HG03575 (cell line): ENCODE results near the gene TMEM86A.

Experiments
- ATAC-seq: cut with Tn5 transposase; IDR thresholded peaks from one replicate; pipeline ENCODE4 v1.9.1; 2021; ENCODE audit not compliant: unreplicated experiment, insufficient number of reproducible peaks, low FRiP score; ENCODE audit errors: extremely low read depth

TMEM86A gene

GRCh38 chr11:18720808-18721560 lies 22.4 kb downstream of the TMEM86A start:
- no peak for ATAC-seq

- no peak for ATAC-seq
Observed at GRCh38 chr11:18721561-18722292, 23.1 kb downstream of the TMEM86A start.

- ATAC-seq: no peak
Observed at GRCh38 chr11:18722293-18722637, 23.7 kb downstream of the TMEM86A start.

- ATAC-seq: no peak
Observed at GRCh38 chr11:18723991-18724390, 25.4 kb downstream of the TMEM86A start.

GRCh38 chr11:18726040-18726439 lies 27.5 kb downstream of the TMEM86A start, which contains the start of gene IGSF22:
Gene IGSF22 (minus strand): TSS chr11:18726188. CDS start chr11:18724236, 1,952 bp downstream.
- no peak for ATAC-seq

GRCh38 chr11:18727479-18728236 lies 29.1 kb downstream of the TMEM86A start:
- ATAC-seq: no peak

- ATAC-seq: no peak
Observed at GRCh38 chr11:18728658-18729057, 30.1 kb downstream of the TMEM86A start.

GRCh38 chr11:18729426-18729825 lies 30.8 kb downstream of the TMEM86A start:
- ATAC-seq: no peak

- no peak for ATAC-seq
Observed at GRCh38 chr11:18730020-18730419, 31.4 kb downstream of the TMEM86A start.

- no peak for ATAC-seq
Observed at GRCh38 chr11:18731441-18731840, 32.9 kb downstream of the TMEM86A start.

- no peak for ATAC-seq
Observed at GRCh38 chr11:18731949-18732821, 33.6 kb downstream of the TMEM86A start.

- ATAC-seq: no peak
Observed at GRCh38 chr11:18733202-18733601, 34.6 kb downstream of the TMEM86A start.

GRCh38 chr11:18736590-18737148 lies 38.1 kb downstream of the TMEM86A start:
- ATAC-seq: no peak

GRCh38 chr11:18737642-18738041 lies 39.1 kb downstream of the TMEM86A start:
- ATAC-seq: no peak

GRCh38 chr11:18739685-18740084 lies 41.1 kb downstream of the TMEM86A start:
- ATAC-seq: no peak

GRCh38 chr11:18741783-18742182 lies 43.2 kb downstream of the TMEM86A start:
- ATAC-seq: no peak

GRCh38 chr11:18743365-18743764 lies 44.8 kb downstream of the TMEM86A start:
- no peak for ATAC-seq

GRCh38 chr11:18743900-18744514 lies 45.4 kb downstream of the TMEM86A start:
- ATAC-seq: no peak
